GM20431 (cell line): ENCODE measurements around the gene AOPEP.
"Not testable (repeated sequence)": the region's sequence is repeated elsewhere in the genome, so short reads cannot be mapped to it uniquely, and the experiment has no call there.

Source experiments
- in situ Hi-C: fragments of 300-500 bp; cut with MseI, MboI; formaldehyde crosslinking; loops from one replicate; pipeline ENCODE4 v1.15.0; 2020; ENCODE audit warnings: low sequenced_read_pairs; ENCODE audit not compliant: unreplicated experiment

The AOPEP gene

DNA sequence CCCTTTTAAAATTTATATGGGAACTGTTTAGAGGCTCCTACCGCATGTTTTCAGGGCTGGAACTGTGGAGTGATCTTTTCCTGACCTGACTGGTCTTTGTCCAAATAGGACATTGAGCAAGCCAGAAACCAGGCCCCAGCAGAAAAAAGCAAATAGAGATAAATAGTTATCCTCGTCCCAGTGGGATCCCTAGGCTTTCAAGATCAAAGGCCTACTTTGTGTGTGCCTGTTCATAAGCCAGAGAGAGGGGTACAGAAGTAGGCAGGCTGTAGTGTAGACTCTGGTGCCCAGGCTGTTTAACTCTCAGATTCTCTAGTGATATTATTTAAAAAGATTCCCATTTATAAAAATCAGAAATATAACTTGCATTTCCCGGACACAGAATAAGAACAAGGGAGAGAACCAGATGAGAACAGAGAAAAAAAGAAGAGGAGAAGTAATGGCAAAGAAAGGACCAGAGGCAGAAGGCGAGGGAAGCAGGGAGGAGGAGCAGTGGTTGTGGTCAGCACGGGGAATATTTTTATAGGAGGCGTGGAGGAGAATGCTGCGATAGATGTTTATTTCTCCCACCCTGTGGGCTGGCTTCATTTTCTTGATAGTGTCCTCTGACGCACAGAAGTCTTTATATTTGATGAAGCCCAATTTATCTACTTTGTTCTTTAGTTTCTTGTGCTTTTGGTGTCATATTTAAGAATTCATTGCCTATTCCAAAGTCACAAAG is 101.2 kb downstream of the AOPEP start:
- in situ Hi-C loops, result no loop called here

DNA sequence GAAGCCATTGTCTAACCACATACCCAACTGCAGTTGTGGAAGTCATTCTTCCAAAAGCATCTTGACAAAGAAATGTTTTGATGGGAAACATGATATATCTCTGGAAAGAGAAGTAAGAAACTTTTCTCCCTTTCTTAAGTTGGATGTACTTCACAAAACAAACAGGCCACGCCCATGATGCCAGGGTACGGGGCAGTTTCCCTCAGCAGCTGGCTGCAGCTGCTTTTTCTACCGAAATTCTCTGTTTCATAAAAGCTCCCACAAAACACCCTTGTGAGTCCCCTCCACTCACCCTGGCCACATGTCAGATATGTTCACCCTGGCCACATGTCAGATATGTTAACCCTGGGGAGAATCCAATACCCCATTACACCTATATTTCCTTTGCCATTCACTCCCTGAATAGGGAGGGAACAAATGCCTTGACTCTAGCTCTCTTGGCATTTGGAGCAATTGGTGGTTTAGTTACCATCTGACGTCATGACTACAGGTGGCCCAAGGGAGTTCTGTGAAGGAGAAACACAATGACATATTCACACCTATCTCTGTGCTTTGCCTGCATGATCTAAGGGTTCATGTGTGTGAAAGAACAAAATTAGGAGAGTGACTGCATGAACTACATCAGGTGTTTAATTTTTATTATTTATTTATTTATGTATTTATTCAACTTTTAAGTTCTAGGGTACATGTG is 103.0 kb downstream of the AOPEP start:
- in situ Hi-C loops, result no loop called here

DNA sequence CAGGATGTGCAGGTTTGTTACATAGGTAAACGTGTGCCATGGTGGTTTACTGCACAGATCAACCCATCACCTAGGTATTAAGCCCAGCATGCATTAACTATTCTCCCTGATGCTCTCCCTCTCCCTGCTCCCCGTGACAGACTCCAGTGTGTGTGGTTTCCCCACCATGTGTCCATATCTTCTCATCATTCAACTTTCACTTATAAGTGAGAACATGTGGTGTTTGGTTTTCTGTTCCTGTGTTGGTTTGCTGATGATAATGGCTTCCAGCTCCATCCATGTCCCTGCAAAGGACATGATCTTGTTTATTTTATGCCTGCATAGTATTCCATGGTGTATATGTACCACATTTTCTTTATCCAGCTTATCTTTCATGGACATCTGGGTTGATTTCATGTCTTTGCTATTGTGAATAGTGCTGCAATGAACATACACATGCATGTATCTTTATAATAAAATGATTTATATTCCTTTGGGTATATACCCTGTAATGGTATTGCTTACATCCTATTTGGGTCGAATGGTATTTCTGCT is 103.6 kb downstream of the AOPEP start:
- in situ Hi-C loops, result not testable (repeated sequence)

DNA sequence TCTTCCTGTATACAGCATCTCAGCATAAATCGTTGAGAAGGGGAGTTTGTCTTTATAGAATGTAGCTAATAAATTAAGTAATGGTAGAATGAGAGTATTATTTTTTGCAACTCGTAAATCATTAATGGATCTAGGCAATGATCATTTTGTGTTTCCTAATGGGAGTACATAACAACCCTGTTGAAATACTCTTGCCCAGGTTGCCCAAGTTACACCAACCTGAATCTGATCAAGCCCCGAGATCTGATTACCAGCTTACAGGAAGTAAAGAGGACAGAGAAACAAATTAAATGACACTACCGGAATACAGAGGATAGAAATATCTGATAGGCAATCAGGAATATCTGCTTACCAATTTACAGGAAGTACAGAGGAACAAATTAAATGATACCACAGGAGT is 107.3 kb downstream of the AOPEP start:
- in situ Hi-C loops, result no loop called here

DNA sequence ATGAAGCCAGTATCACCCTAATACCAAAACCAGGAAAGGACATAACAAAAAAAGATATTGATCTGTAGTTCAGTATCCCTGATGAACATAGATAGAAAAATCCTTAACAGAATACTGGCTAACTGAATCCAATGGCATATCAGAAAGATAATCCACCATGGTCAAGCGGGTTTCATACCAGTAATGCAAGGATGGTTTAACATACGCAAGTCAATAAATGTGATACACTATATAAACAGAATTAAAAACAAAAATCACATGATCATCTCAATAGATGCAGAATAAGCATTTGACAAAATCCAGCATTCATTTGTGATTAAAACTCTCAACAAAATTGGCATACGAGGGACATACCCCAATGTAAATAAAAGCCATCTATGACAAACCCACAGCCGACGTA is 110.9 kb downstream of the AOPEP start:
- in situ Hi-C loops, result no loop called here

DNA sequence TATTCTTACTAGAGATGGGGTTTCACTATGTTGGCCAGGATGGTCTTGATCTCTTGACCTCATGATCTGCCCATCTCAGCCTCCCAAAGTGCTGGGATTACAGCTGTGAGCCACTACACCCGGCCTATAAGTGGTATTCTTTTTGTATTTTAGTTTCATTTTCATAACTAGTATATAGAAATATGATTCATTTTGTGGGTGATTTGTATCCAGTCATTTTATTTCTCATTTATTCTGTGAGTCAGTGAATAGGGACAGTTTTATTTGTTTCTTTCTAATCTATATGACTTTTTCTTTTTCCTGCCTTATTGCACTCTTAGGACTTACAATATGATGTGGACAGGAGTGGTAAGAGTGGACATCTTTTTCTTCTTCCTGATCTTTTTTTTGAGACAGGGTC is 112.9 kb downstream of the AOPEP start:
- in situ Hi-C loops, result no loop called here

DNA sequence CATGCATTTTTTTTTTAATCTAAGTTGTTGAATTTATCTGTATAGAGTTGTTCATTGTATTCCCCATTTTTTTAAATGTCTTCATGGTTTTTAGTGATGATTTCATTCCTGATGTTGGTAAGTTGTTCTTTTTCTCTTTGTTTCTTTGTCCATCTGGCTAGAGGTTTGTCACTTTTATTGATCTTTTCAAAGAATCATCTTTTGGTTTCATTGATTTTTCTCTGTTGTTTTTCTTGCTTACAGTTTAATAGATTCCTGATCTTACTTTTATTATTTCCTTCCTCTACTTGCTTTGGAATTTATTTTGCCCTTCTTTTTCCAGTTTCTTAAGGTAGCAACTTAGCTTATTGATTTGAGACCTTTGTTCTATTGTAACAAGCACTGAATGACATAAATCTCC is 114.2 kb downstream of the AOPEP start:
- in situ Hi-C loops, result no loop called here

DNA sequence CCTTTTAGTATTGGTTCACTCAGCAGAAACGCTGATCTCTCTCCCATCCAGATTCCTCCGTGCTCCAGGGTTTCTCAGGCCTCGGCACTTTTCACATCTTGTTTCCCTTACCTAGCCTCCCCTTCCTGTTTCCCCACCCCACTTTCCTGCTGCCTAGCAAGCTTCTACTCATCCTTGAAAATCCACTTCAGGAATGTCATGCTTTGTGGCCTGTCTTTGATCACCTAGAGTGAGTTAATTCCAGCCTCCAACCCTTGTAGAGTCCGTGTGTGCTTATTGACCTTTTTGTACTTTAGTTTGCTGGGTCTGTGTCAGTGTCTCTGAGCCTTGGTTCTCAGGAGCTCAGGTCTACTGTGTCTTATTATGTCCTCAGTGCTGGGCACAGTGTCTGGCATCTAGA is 116.6 kb downstream of the AOPEP start:
- in situ Hi-C loops, result no loop called here

DNA sequence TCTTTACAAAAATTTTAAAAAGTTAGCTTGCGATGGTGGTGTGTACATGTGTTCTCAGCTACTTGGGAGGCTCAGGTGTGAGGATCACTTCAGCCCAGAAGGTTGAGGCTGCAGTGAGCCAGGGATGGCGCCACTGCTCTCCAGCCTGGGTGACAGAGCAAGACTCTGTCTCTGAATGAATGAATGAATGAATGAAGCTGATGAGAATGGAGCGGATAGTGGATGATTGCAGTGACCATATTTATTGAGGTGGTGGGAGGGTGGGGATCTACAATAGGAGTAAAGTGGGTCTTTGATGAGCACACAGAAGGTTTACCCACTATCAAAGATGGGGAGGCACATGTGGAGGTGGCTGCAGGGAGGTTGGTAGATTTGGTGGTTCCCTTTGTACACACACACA is 120.2 kb downstream of the AOPEP start:
- in situ Hi-C loops, result no loop called here

DNA sequence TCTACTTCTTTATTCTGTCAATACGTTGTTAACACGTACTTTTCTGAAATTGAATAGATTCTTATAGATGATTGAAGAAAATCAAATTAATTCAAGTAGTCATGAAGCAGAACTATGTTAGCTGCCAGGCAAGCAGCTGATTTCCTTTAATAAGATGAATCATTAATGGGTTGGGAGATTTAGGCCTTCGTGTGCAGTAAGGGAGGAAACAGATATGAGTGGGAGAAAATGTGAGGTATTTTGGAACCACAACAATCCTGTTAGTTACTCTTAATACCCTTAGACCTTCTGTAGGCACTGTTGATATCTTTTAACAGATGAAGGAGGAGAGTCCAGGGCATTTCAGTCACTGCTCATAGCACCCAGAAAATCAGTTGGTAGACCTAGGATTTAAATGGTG is 121.0 kb downstream of the AOPEP start:
- in situ Hi-C loops, result no loop called here

DNA sequence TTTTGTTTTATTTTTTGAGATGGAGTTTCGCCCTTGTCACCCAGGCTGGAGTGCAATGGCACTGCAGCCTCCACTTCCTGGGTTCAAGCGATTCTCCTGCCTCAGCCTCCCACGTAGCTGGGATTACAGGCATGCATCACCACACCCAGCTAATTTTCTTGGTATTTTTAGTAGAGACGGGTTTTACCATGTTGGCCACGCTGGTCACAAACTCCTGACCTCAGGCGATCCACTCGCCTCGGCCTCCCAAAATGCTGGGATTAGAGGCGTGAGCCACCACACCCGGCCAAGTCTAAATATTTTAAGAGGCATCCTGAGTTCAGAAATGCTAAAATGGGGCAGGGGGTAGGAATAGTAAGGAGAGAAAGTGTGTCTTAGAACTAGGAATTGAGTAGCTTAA is 122.3 kb downstream of the AOPEP start:
- in situ Hi-C loops, result not testable (repeated sequence)

DNA sequence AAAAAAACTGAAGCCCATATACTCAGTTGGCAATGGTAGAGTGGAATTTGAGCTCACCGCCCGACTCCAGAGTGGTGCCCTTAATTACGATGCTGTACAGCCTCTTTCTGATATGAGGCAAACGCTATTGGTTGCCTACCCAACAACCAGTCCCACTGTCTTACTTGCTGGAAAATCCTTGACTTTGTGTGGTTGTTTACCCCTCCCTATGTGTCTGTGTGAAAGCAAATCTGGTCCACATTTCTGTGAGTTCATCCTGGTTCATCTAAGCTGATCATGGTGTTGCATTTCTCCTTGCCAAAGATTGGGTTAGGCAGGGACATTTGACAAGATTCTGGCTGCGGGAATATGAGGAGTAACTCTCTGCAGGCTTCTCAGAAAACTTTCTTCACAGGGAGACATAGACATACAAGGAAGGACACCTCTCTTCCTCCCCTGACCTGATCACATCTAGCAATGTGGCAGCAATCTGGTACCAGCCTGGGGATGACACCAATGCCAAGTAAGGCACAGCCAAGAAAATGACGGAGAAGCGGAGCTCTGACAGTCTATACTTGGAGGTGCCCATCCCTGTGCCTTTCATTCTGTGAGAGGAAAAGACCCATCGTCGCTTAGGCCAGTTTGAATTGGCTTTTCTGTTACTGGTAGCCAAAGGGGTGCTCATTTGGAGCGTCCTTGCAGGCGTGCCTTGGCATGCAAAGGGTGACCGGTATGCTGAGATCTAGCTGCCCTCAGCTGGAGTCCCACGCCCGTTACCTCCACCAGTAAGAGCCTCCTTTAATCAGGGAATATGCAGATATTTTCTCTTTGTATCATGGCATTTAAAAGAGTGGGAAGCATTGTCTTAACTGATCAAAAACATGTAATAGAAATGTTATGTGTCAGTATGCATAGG is 124.3 kb downstream of the AOPEP start:
- in situ Hi-C loops, result no loop called here

DNA sequence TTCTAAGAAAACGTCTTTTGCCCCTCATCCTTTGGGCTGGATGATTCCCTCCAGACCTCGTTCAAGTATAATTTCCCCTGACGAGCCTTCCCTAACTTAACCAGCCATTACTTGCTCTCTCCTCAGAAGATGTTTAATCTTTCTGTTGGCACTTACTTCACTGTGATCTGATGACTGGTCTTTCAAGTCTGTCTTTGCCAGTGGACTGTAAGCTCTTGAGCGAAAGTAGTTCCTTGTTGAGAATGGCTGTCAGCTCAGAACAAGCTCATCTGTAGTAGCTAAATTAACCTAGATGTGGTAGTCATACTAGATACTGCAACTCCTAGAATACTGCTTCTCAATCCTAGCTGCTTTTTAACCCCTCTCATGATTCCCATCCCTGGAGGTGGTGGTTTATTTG is 125.0 kb downstream of the AOPEP start:
- in situ Hi-C loops, result no loop called here

DNA sequence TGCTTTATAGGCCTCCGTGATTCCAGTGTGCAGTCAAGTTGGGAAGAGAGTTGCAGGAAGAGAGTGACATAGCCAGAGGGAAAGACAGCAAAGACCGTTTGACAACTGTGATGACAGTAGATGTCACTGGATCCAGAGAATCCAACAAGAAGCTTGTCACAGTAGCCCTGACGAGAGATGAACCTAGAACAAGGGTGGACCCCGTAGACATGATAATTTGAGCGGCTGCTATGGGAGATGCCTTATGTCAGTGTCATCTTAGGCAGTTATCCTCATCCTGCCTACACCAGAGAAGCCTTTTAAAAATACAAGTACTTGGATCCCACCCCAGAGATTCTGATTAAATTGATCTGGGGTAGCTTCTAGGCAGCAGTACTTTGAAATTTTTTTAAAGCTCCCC is 125.4 kb downstream of the AOPEP start:
- in situ Hi-C loops, result no loop called here

DNA sequence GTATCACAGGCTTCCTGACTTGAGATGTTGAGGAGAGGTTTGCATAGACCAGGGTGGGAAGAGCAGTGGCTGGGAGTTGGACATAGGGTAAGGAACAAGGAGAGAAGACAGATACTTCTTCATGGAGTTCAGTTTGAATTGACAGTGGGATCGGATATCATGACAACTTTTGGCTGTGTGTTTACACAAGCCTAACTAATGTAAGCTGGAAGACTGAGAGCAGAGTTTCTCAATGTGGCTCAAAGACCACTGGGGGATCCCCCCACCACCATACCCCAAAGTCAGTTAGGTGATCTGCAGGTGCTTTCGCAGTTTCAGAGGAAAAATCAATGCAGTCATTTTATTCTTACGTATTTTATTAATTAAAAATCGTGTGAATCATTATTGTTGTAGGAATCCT is 125.9 kb downstream of the AOPEP start:
- in situ Hi-C loops, result no loop called here

DNA sequence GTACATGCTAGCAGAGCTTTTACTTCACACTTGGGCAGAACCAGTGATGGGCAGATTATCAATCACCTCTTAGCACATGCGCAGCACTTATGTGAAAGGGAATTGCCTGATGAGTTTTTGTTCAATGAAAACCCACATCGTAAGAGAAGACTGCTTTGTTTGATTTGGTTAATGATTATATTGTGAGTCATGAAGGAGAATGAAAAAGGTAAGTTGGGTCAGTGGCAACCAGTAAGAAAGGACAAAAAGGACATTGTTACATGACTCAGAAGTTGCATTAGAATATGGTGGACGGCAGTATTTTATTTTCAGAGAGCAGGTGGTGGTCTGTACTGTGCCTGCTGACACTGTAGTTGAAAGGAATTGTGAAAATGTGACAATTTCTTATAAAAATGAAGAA is 127.4 kb downstream of the AOPEP start:
- in situ Hi-C loops, result no loop called here

DNA sequence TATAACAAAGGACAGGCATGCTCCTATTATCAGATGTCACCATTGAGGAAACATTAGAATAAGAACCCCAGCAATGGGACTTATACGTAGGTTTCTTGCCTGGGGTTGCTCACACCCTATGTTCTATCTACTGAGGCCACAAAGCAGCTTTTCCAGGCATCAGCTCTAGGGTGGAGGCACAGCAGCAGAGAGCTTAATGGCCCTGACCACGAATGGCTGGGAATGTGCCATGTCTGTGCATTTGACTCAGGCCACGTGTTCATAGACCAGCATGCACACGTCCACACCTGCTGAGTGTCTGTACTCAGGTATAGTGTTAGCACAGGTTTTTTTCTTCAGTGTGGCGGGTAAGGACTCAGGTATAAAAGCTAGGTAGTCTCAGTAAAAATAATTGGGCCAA is 129.4 kb downstream of the AOPEP start:
- in situ Hi-C loops, result no loop called here

DNA sequence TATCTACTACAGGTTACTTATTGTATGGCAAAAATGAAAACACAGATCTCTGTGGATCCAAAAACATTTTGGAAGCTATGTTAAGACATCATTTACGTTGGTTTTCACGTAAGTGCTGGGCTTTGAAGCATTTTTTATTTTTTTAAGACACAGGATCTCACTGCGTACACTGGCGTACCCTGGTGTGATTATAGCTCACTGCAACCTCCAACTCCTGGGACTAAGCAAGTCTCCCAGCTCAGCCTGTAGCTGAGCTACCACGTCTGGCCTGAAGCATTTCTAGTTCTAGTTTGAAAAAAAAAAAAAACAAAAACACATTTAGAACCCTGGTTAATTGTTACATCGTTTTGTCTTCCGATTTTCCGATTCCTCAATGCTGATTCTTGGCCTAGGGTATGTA is 131.3 kb downstream of the AOPEP start:
- in situ Hi-C loops, result no loop called here

DNA sequence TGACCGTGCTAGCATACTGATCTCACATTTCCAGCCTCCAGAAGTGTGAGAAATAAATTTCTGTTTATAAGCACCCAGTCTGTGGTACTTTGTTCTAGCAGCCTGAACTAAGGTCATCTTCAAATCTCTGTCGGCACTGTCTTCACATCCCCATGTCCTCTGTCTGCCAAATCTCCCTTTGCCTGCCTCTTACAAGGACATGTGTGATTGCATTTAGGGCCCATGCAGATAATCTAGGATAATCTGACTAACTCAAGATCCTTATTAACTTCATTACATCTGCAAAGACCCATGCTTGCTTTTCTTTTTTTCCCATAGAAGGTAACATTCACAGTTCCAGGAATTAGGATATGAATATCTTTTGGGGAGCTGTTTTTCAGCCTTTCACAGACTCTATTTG is 132.7 kb downstream of the AOPEP start:
- in situ Hi-C loops, result no loop called here

DNA sequence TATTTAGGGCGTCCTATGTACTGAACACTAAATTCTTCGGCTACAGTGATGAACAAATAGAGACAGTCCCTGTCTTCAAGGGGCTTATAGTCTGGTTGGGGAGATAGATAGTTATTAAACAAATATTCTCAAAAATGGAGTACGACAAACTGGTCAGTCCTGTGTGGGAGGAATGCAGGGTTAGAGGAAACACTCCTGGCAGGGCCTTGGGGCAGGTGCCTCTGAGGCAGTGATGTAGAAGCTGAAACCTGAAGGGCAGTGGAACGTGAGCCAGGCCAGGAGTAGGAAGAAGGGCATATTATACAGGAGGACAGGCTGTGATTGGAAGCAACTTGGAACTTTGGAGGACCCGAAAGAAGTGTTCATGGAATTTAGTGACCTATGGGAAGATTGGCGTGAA is 133.4 kb downstream of the AOPEP start:
- in situ Hi-C loops, result no loop called here
